HG03432 (cell line): ENCODE results near the gene TAF10.

Experiments
- ATAC-seq: cut with Tn5 transposase; IDR thresholded peaks from one replicate; pipeline ENCODE4 v1.9.1; 2021; ENCODE audit warnings: mild to moderate bottlenecking, moderate library complexity; ENCODE audit not compliant: unreplicated experiment

TAF10 gene

GRCh38 chr11:6612213-6613041, at the start of gene TAF10:
Gene TAF10 (minus strand): TSS chr11:6612216. CDS start chr11:6612189, 27 bp downstream.
- ATAC-seq = peak; percentile 93

- no peak for ATAC-seq
Observed at GRCh38 chr11:6660712-6661111, 48.7 kb upstream of the TAF10 start.

DNA sequence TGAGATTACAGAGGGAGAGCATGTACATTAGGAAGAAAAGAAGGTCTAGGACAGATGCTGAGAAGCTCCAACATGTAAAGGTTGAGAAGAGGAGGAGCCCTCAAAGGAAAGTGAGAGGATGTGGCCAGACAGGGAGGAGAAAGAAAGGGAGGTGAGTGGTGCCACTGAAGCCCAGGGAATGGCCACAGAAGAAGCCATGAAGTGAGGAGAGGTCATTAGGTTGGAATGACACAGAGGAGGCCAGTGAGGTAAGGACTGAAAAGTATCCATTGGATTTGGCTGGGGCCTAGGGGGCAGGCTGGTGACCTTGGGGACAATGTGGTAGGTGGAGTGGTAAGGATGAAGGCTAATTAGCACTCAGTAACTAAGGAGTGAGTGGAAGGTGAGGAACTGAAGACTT, 46.6 kb upstream of the TAF10 start:
- ATAC-seq = no peak

GRCh38 chr11:6657346-6657745, 45.3 kb upstream of the TAF10 start:
- no peak for ATAC-seq

GRCh38 chr11:6656936-6657335, 44.9 kb upstream of the TAF10 start:
- no peak for ATAC-seq

- ATAC-seq = no peak
Observed at GRCh38 chr11:6656584-6656915, 44.5 kb upstream of the TAF10 start.

GRCh38 chr11:6655790-6656583, 44.0 kb upstream of the TAF10 start, which contains the start of gene DCHS1:
Gene DCHS1 (minus strand): TSS chr11:6655809. CDS start chr11:6641613, 14,196 bp downstream.
- no peak for ATAC-seq

DNA sequence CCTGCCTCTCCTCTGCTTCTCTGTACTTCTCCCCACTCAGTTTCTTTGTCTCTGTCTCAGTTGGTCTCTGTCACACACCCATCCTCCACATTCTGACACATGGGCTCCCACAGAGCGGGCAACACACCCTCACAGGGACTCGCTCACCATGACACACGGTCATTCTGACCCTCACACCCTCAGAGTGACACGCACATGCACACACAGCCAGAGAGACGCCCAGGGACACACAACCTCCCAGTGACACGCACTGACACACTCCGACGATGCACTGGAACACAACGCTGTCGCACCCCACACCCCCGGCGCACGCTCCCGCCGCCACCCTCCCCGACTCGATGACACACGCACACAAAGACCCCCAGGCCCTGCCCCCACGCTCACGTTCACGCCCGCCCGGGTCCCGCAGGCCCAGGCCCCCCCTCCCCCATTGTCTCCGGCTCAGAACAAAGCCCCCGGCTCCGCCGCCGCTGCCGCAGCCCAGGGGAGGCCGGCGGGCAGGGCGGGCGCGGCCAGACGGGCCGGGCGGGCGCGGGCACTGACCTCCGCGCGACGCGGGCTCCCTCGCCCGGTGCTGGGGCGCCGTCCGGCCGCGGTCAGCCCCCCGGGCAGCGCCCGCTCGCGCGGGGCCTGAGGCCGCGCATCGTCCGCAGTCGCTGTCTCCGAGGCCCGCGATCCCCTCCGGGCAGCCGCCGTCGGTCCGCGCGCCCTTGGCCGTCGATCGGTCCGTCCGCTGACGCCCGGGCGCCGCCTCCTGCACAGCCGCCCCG, 43.2 kb upstream of the TAF10 start:
- no peak for ATAC-seq

DNA sequence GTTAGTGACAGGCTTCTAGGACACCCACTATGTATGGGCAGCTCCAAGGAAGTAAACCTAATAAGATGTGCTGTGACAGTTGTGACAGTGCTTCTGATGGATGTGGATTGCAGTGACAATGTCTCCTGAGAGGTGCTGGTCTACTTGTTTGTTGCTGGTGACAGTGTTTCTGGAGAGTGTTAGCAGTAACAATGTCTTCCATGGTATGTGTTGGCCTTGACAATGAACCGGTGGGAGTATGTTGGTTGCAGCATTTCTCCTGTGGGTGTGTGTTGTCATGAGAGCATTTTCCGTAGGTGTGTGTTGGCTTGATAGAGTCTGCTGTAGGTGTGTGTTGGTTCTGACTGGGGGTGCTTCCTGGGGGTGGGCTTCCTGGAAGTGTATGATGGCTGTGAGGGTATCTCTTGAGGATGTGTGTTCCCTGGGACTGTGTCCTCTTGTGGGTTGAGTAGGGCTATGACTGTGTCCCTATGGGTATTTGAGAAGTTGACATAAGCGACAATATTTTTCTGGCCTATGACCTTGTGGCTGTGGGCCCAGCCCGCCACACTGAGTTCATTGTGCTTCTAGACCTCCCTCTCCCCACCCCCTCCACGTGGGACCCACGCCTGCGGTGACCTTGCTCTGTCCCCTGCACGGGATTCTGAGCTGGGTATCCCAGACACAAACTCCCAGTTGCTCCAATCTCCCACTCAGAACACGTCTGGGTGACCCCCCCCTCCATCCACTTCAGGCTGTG, 42.4 kb upstream of the TAF10 start:
- no peak for ATAC-seq

DNA sequence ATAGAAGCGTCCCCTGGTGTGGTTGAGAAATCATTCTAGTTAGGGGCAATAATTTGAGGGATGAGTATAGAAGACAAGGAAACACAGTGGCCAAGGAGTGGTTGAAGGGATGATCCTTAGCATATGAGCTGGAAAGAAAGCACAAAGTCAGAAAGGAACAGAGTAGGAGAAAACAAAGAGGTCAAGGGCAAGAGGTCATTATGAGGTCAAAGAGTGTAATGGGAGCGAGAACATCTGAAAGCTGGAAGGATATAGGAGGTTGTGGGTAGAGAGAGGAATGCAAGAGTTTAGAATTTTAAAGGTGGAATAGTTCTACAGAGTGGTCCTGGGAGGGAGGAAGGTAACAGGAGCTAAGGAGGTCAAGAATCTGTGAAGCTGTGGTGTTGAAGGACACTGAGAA, 41.6 kb upstream of the TAF10 start:
- ATAC-seq = no peak

- ATAC-seq = no peak
Observed at GRCh38 chr11:6653097-6653496, 41.1 kb upstream of the TAF10 start.

DNA sequence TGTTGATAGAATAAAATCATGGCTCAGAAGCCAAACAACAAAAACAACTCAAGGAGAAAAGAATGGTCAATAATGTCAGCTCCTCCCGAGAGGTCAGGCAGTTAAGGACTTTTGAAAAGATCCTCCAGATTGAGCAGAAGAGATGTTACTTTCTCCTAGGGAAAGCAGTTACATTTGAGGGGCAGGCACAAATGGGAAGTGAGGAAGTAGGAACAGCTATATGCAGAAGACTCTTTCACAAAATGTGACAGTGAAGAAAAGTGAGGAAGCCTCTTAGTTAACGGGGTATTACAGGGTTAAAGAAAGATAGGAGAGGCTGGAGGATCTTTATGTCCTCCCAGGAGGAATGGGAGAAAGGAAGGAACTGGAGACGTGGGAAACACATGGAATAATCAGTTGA, 40.2 kb upstream of the TAF10 start:
- ATAC-seq = no peak

- ATAC-seq = no peak
Observed at GRCh38 chr11:6650980-6651379, 39.0 kb upstream of the TAF10 start.

- ATAC-seq = no peak
Observed at GRCh38 chr11:6650104-6650503, 38.1 kb upstream of the TAF10 start.

DNA sequence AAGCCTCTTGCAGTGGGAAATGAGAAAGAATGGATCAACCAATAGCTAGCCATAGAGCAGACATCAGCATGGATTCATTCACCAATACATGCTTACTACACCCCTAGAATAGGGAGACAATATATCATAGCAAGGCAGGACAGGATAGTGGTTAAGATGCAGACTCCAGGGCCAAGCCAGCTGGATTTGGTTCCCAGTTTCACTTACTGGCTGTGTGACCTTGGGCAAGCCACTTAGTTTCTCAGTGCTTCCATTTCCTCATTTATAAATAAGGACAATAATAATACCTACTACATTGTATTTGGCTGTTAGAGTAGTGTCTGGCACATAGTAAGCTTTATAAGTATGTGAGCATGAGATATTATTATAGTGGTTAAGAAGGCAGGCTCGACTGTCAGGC, 36.5 kb upstream of the TAF10 start:
- ATAC-seq = no peak

- ATAC-seq = no peak
Observed at GRCh38 chr11:6647836-6648235, 35.8 kb upstream of the TAF10 start.

- ATAC-seq = peak; percentile 94
Observed at GRCh38 chr11:6646918-6647679, 35.1 kb upstream of the TAF10 start.

GRCh38 chr11:6646576-6646917, 34.5 kb upstream of the TAF10 start:
- no peak for ATAC-seq

- ATAC-seq = no peak
Observed at GRCh38 chr11:6646071-6646470, 34.1 kb upstream of the TAF10 start.

- no peak for ATAC-seq
Observed at GRCh38 chr11:6642957-6643356, 30.9 kb upstream of the TAF10 start.
